Parathyroid adenoma (tissue), 2 donors: ENCODE measurements around the gene TNFAIP3.

Experiments used
- H2AFZ ChIP-seq: fragments of 300-600 bp; sonication (generic); one replicate; pipeline ENCODE4 v1.7.0; 2017; ENCODE audit warnings: antibody characterized with exemption, mild to moderate bottlenecking
- H3K27ac ChIP-seq: fragments of 300-600 bp; sonication (generic); one replicate; pipeline ENCODE4 v1.7.0; 2017
- H3K27me3 ChIP-seq: fragments of 300-600 bp; sonication (generic); one replicate; pipeline ENCODE4 v1.7.0; 2017; ENCODE audit warnings: low read length; ENCODE audit not compliant: control insufficient read depth, insufficient read depth
- H3K36me3 ChIP-seq: fragments of 300-600 bp; sonication (generic); one replicate; pipeline ENCODE4 v1.7.0; 2017; ENCODE audit warnings: low read length; ENCODE audit not compliant: control insufficient read depth, insufficient read depth
- H3K4me1 ChIP-seq: fragments of 300-600 bp; sonication (generic); one replicate; pipeline ENCODE4 v1.7.0; 2017; ENCODE audit warnings: control low read depth
- H3K4me2 ChIP-seq: fragments of 300-600 bp; sonication (generic); one replicate; pipeline ENCODE4 v1.7.0; 2017; ENCODE audit warnings: low read length
- H3K4me3 ChIP-seq: fragments of 300-600 bp; sonication (generic); one replicate; pipeline ENCODE4 v1.7.0; 2017; ENCODE audit warnings: low read depth, low read length
- H3K79me2 ChIP-seq: fragments of 300-600 bp; sonication (generic); one replicate; pipeline ENCODE4 v1.7.0; 2017; ENCODE audit warnings: control low read depth
- H3K9ac ChIP-seq: fragments of 300-600 bp; sonication (generic); one replicate; pipeline ENCODE4 v1.7.0; 2017; ENCODE audit warnings: mild to moderate bottlenecking
- H3K9me3 ChIP-seq: fragments of 300-600 bp; sonication (generic); one replicate; pipeline ENCODE4 v1.7.0; 2017; ENCODE audit warnings: low read length; ENCODE audit not compliant: control insufficient read depth
- TF ChIP-seq, protein P1 (sequence below): fragments of 300-600 bp; sonication (generic); IDR thresholded peaks from one replicate; pipeline ENCODE4 v1.7.0; 2017; ENCODE audit warnings: antibody characterized with exemption, mild to moderate bottlenecking
- donor health status: primary hyperparathyroidism.

TNFAIP3 gene

DNA sequence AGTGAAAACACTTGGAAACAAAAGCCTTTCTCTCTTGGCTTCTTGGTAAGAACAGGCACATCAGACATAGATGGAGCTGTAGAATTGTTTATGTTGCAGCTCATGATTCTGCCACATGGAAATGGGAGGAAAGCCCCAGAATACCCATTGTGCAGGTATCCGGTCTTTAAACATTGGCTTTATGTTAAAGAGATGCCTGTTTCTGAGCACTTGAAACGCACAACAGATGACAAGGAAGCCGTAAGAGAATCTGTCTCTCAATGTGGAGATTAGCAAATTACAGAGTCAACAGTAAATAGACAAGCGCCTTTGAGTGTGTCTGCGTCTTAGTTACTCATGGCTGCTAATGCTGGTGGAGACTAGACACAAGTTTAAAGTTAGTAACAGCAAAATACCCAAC lies 10.5 kb downstream of the TNFAIP3 start:
- H3K27me3 ChIP-seq, result no peaks in the 10 kb centered on the region
- no peaks in the 10 kb centered on the region for H3K79me2 ChIP-seq
- H2AFZ ChIP-seq, result no peak overlapping the region
- H3K4me1 ChIP-seq, result no peaks in the 10 kb centered on the region
- no peak overlapping the region for H3K9ac ChIP-seq
- H3K4me2 ChIP-seq, result no peak overlapping the region
- no peak overlapping the region for H3K4me3 ChIP-seq
- H3K36me3 ChIP-seq, result no peaks in the 10 kb centered on the region
- no peaks in the 10 kb centered on the region for H3K9me3 ChIP-seq
- TF ChIP-seq, protein P1, sequence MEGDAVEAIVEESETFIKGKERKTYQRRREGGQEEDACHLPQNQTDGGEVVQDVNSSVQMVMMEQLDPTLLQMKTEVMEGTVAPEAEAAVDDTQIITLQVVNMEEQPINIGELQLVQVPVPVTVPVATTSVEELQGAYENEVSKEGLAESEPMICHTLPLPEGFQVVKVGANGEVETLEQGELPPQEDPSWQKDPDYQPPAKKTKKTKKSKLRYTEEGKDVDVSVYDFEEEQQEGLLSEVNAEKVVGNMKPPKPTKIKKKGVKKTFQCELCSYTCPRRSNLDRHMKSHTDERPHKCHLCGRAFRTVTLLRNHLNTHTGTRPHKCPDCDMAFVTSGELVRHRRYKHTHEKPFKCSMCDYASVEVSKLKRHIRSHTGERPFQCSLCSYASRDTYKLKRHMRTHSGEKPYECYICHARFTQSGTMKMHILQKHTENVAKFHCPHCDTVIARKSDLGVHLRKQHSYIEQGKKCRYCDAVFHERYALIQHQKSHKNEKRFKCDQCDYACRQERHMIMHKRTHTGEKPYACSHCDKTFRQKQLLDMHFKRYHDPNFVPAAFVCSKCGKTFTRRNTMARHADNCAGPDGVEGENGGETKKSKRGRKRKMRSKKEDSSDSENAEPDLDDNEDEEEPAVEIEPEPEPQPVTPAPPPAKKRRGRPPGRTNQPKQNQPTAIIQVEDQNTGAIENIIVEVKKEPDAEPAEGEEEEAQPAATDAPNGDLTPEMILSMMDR, result no peak
- no peak overlapping the region for H3K27ac ChIP-seq

DNA sequence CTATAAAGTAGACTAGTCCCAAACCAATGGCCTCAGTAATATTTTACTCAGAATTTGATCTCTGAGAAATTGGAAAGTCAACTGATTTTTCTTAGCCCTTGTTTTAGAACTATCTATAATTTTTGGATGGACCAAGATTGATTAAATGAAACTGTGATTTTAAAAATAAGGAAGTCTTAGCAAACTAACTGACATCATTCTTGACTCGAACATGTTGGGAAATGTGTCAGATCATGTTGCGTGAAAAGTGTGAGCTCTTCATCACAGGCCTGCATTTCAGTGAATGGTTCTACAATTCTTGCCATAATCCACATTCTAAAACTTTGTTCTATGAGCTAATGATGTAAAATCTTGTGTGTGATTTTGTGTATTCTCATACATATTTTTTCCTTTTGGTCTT lies 11.0 kb downstream of the TNFAIP3 start:
- no peak overlapping the region for H3K4me3 ChIP-seq
- no peaks in the 10 kb centered on the region for H3K4me1 ChIP-seq
- H2AFZ ChIP-seq, result no peak overlapping the region
- no peak overlapping the region for H3K4me2 ChIP-seq
- H3K27ac ChIP-seq, result no peak overlapping the region
- TF ChIP-seq, protein P1, result no peak
- H3K9ac ChIP-seq, result no peak overlapping the region
- H3K36me3 ChIP-seq, result no peaks in the 10 kb centered on the region
- H3K27me3 ChIP-seq, result no peaks in the 10 kb centered on the region
- no peaks in the 10 kb centered on the region for H3K79me2 ChIP-seq
- H3K9me3 ChIP-seq, result no peaks in the 10 kb centered on the region

DNA sequence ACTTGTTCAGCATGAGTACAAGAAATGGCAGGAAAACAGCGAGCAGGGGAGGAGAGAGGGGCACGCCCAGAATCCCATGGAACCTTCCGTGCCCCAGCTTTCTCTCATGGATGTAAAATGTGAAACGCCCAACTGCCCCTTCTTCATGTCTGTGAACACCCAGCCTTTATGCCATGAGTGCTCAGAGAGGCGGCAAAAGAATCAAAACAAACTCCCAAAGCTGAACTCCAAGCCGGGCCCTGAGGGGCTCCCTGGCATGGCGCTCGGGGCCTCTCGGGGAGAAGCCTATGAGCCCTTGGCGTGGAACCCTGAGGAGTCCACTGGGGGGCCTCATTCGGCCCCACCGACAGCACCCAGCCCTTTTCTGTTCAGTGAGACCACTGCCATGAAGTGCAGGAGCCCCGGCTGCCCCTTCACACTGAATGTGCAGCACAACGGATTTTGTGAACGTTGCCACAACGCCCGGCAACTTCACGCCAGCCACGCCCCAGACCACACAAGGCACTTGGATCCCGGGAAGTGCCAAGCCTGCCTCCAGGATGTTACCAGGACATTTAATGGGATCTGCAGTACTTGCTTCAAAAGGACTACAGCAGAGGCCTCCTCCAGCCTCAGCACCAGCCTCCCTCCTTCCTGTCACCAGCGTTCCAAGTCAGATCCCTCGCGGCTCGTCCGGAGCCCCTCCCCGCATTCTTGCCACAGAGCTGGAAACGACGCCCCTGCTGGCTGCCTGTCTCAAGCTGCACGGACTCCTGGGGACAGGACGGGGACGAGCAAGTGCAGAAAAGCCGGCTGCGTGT lies 11.6 kb downstream of the TNFAIP3 start:
- no peak overlapping the region for H2AFZ ChIP-seq
- no peaks in the 10 kb centered on the region for H3K79me2 ChIP-seq
- no peaks in the 10 kb centered on the region for H3K36me3 ChIP-seq
- H3K9me3 ChIP-seq, result no peaks in the 10 kb centered on the region
- H3K4me1 ChIP-seq, result no peaks in the 10 kb centered on the region
- no peak overlapping the region for H3K9ac ChIP-seq
- no peak overlapping the region for H3K27ac ChIP-seq
- H3K4me3 ChIP-seq, result no peak overlapping the region
- no peak overlapping the region for H3K4me2 ChIP-seq
- TF ChIP-seq, protein P1, result no peak
- H3K27me3 ChIP-seq, result no peaks in the 10 kb centered on the region

DNA sequence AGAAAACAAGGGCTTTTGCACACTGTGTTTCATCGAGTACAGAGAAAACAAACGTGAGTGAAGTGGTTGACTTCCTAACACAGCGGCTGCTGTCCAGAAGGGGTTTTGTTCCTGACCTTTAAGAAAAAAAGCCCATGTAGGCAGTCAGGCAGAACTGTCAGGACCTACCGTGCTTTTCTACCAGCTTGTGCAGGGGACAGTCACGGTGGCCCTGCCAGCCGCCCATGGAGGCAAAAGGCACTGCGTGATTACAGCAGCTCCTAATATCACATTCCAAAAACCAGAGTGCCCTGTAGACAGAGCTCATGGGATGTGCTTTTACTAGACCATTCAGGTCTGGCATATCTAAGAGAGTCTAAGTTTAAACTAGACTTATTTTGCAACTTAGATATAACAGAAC lies 12.2 kb downstream of the TNFAIP3 start:
- Histone ChIP-seq H3K9ac (no peak overlapping the region), H3K36me3 (no peaks in the 10 kb centered on the region), H3K4me1 (no peaks in the 10 kb centered on the region)

More for the DNA sequence above, 12.2 kb downstream of the TNFAIP3 start:
- TF ChIP-seq, protein P1, result no peak
- Histone ChIP-seq H3K4me3 (no peak overlapping the region), H3K27me3 (no peaks in the 10 kb centered on the region), H3K27ac (no peak overlapping the region), H3K9me3 (no peaks in the 10 kb centered on the region), H3K79me2 (no peaks in the 10 kb centered on the region), H3K4me2 (no peak overlapping the region), H2AFZ (no peak overlapping the region)
